DMS79 treated with DMSO at 0.1 percent for 48 hours (cell line): ENCODE measurements around the gene CEP135.
"Not testable (repeated sequence)": the region's sequence is repeated elsewhere in the genome, so short reads cannot be mapped to it uniquely, and the experiment has no call there.

Source experiments
- DNase-seq: peaks from one replicate; lab custom pipeline; 2025; lab: John Stamatoyannopoulos, UW

Gene CEP135

GRCh38 chr4:56028165-56028564 is 79.4 kb downstream of the CEP135 start:
- no peak for DNase-seq

- DNase-seq: no peak
Observed at GRCh38 chr4:56038487-56039162, 89.9 kb downstream of the CEP135 start.

- DNase-seq: no peak
Observed at GRCh38 chr4:56040842-56041241, 92.1 kb downstream of the CEP135 start.

GRCh38 chr4:56042225-56042624 is 93.5 kb downstream of the CEP135 start:
- DNase-seq: no peak

GRCh38 chr4:56048383-56048701 is 99.6 kb downstream of the CEP135 start:
- no peak for DNase-seq

- peak; percentile 28 for DNase-seq
Observed at GRCh38 chr4:56048702-56049431, 100.1 kb downstream of the CEP135 start.

GRCh38 chr4:56050625-56051024 is 101.9 kb downstream of the CEP135 start:
- peak; percentile 24 for DNase-seq

DNA sequence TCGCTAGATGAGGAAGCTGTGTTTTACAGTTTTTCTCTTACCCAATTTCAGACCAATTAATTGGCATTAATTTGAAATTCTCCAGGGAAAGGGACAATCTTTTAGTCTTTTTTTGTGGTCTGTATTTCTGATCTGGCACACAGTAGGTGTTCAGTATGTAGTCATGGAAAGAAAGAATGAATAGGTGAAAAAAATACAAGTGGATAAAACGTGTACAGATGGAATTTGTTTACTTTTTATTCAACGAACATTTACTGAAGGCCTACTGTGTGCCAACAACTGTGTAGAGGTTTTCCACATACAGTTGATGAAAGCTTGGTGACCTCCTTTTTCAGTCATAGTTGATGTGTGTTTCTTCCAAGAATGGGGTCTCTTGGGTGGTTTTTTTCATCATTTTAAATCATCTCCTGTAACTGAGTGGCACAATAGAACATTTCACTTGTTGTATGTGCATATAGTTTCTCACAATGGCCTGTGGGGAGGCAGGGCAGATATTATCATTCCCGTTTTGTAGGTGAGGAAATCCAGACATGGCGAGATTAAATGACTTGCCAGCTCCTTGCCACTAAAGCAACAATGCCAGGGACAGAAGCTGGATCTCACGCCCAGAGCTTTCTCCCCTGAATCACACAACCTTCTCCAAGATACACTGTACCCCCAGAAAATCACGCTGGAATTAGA is 102.4 kb downstream of the CEP135 start:
- no peak for DNase-seq

- DNase-seq: no peak
Observed at GRCh38 chr4:56051710-56052075, 102.9 kb downstream of the CEP135 start.

GRCh38 chr4:56052481-56052880 is 103.7 kb downstream of the CEP135 start:
- DNase-seq: no peak

- no peak for DNase-seq
Observed at GRCh38 chr4:56052966-56053365, 104.2 kb downstream of the CEP135 start.

DNA sequence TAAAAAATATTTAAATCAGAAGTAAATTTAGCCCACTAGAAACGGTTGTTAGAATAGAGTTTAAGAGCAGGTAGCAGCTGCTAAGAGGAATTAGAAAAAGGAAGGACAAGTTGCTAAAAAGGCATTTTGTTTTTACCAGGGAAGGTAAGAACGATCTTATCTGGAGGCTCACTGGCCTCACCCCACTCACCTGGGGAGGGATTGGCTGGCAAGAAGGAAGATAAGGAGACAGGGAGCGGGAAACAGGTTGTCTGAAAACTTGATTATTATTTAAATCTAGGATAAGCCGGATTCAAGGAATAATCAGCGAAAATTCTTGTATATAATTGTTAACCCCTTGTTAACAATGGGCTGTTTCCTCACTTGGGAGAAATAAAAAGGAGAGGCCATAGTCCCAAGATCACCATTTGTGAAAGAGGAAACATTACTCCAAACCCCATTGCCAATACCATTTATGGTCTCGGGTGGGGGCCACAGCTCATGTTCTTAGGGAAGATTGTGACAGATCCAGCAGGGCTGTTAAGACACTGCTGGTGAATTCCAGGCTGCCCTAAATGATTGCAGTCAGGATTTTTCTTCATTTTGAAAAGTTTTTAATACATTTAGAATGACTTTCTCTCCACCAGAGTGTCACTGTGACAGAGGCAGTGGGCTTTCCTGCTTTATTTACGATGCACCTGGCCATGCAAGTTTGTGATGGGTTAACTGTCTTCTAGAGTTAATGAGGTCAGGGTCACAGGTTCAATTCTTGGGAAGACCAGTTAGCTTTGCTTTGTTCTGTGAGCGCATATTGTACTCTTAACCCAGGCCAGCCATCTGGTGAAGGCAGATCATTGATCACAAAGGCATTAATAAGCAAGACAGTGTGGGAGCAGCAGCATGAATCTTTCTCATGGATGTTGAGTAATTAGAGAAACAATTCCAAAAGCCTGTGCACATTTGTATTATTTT is 106.6 kb downstream of the CEP135 start:
- no peak for DNase-seq

DNA sequence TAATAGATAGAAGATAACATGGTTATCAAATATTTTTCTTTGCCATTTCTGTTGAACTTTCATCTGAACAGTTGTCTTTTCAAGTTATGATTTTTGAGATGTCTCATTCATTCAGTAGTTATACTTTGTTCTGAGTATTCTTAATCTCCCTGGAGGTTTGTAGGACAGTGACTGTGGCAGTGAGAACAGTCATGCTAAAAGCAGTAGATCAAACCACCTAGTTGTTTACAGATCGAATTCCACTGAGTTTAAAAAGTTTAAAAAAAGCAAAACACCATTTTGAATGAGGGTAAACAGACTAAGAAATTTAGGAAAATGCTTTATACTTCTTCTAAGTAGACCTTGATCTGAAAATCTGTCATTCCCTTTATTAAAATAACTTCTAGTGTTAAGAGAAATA is 107.2 kb downstream of the CEP135 start:
- no peak for DNase-seq

- no peak for DNase-seq
Observed at GRCh38 chr4:56058555-56058954, 109.8 kb downstream of the CEP135 start.

DNA sequence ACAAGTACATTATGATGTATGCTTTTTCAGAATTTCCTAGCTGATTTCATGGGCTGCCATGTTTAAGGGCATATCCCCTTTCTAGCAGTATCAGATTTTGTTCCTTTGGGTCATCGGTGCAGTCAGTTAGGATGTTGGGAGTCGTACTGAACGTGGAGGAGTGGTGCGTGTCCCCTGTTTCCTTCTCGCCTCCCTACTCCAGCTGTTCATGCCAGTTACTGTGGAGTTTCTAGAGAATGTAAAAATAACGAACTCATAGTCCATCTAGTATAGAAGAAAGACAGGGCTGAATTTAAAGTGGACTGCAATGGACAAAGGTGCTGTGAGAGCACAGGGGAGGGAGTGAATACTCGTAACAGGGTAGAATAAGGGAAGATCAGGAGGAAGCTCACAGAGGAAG is 111.3 kb downstream of the CEP135 start:
- no peak for DNase-seq

DNA sequence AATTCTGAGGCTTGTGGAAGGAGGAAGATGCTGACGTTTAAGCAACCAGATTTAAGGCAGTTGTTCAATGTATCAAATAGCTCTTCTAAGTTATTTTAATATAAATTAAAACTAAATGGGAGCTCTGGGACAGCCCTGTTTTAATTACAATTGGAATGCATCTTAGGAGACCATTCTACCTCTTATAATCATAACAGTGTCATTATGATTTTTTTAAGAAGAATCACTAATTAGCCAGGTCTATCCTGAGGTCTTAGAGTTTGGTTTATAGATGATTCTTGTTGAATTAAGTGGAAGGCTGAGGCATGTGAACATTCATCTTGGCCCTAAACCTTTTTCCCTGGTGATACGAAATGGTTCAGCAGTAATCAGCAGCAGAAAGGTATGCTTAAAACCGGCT is 113.4 kb downstream of the CEP135 start:
- no peak for DNase-seq

GRCh38 chr4:56062526-56063145 is 113.9 kb downstream of the CEP135 start:
- DNase-seq: no peak

- DNase-seq: no peak
Observed at GRCh38 chr4:56066493-56066892, 117.7 kb downstream of the CEP135 start.

GRCh38 chr4:56067826-56068225 is 119.1 kb downstream of the CEP135 start:
- DNase-seq: no peak

- not testable (repeated sequence) for DNase-seq
Observed at GRCh38 chr4:56072730-56073129, 124.0 kb downstream of the CEP135 start.

- DNase-seq: no peak
Observed at GRCh38 chr4:56077676-56078075, 128.9 kb downstream of the CEP135 start.

DNA sequence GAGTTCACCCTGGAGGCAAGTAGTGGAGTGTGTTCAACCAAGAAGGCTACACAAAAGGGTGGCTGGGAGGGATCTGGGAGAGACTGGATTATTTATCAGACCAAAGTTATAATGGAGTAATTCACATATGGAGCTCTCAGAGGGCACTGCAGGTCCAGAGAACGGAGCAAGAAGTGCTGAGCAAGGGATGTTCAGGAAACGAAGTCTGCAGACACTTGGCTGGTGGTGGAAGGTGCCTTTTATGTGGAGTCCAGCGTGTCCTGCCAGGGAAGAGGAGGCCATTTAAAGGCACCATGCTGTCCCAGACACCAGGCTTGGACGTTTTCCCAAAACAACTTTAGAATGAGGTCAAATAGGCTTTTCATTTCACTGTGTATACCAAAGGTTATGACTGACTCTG is 130.1 kb downstream of the CEP135 start:
- DNase-seq: no peak
